NCI-H226 (cell line): ENCODE measurements around the gene EME2.

Experiments
- DNase-seq: peaks from one replicate; pipeline ENCODE4 v3.0.0-alpha.2; 2015

The EME2 gene

GRCh38 chr16:1820946-1821290 lies 48.3 kb downstream of the EME2 start:
- no peak for DNase-seq

- DNase-seq = no peak
Observed at GRCh38 chr16:1821861-1822611, 49.4 kb downstream of the EME2 start.

GRCh38 chr16:1822801-1823200 lies 50.2 kb downstream of the EME2 start:
- no peak for DNase-seq

GRCh38 chr16:1823821-1824220 lies 51.2 kb downstream of the EME2 start:
- no peak for DNase-seq

- no peak for DNase-seq
Observed at GRCh38 chr16:1825381-1825863, 52.8 kb downstream of the EME2 start.
